B cell (primary cell): ENCODE data around the gene SLC6A6. TPM values are rescaled to one million over a fixed set of nuclear protein-coding genes. Genes with fewer than 3 reads are reported as not detected.

Experiments
- ATAC-seq: fragments of 200-7000 bp; cut with Tn5 transposase; one replicate; pipeline ENCODE4 v1.10.0; 2021; ENCODE audit warnings: low read depth, mild to moderate bottlenecking, moderate number of reproducible peaks, moderate library complexity
- CTCF ChIA-PET: fragments of 350-600 bp; sonication (Branson Sonifier 250); formaldehyde crosslinking; loops from one replicate; lab custom pipeline; 2021; ENCODE audit warnings: antibody characterized with exemption, inconsistent platforms; lab: Charles Lee
- POLR2A ChIA-PET: fragments of 350-600 bp; sonication (Branson Sonifier 250); formaldehyde crosslinking; loops from one replicate; lab custom pipeline; 2021; ENCODE audit warnings: antibody characterized with exemption; lab: Charles Lee
- DNase-seq: peaks from one replicate; pipeline ENCODE4 v3.0.0; 2013
- H2AFZ ChIP-seq: 2 replicates; pipeline ENCODE4 v1.6.1; 2012; ENCODE audit warnings: mild to moderate bottlenecking, low read depth, low read length; ENCODE audit not compliant: insufficient read depth, poor library complexity, severe bottlenecking
- H3K27ac ChIP-seq, 2 donors: 1 replicate in 1 of 2; 2 replicates in 1 of 2; pipeline ENCODE4 v1.5.1; 2012 to 2013; ENCODE audit warnings: low read length in 2 of 2, mild to moderate bottlenecking in 2 of 2, moderate library complexity in 1 of 2
- H3K27me3 ChIP-seq, 4 experiments: fragments of 200-600 bp in 1 of 4; sonication (generic) in 1 of 4; replicated peaks in 1 of 4; 1 replicate in 2 of 4; 2 replicates in 2 of 4; pipeline versions ENCODE4 v1.6.1 to v1.7.0; 2013 to 2016; ENCODE audit warnings: low read length in 3 of 4, mild to moderate bottlenecking in 2 of 4, mixed read lengths in 1 of 4, moderate library complexity in 1 of 4; ENCODE audit not compliant: insufficient read depth in 4 of 4, control insufficient read depth in 3 of 4; ENCODE audit errors: control extremely low read depth in 1 of 4
- H3K36me3 ChIP-seq, 2 experiments: replicated peaks in 1 of 2; 1 replicate in 1 of 2; 2 replicates in 1 of 2; pipeline versions ENCODE4 v1.6.1 to v1.7.1; 2013; ENCODE audit warnings: low read length in 1 of 2; ENCODE audit not compliant: insufficient read depth in 2 of 2, control insufficient read depth in 1 of 2; ENCODE audit errors: control extremely low read depth in 1 of 2, extremely low read depth in 1 of 2
- H3K4me1 ChIP-seq, 2 donors: fragments of 200-600 bp in 1 of 2; sonication (generic) in 1 of 2; 1 replicate in 1 of 2; 2 replicates in 1 of 2; pipeline versions ENCODE4 v1.5.1 to v1.6.1; 2013 to 2017; ENCODE audit warnings: low read length in 2 of 2; ENCODE audit not compliant: control insufficient read depth in 2 of 2, insufficient read depth in 2 of 2
- H3K4me2 ChIP-seq: replicated peaks from 2 replicates; pipeline ENCODE3; 2012; ENCODE audit warnings: mild to moderate bottlenecking, low read depth, low read length; ENCODE audit not compliant: poor library complexity, severe bottlenecking
- H3K4me3 ChIP-seq, 5 experiments: fragments of 200-600 bp in 1 of 5; sonication (generic) in 1 of 5; 1 replicate in 3 of 5; 2 replicates in 2 of 5; pipeline versions ENCODE4 v1.5.1 to v1.7.0; 2011 to 2016; ENCODE audit warnings: low read length in 4 of 5, mild to moderate bottlenecking in 4 of 5, low read depth in 2 of 5, control low read depth in 1 of 5, moderate library complexity in 1 of 5; ENCODE audit not compliant: insufficient read depth in 1 of 5; ENCODE audit errors: control extremely low read depth in 1 of 5, extremely low read depth in 1 of 5
- H3K79me2 ChIP-seq: fragments of 200-600 bp; sonication (generic); one replicate; pipeline ENCODE4 v1.6.0; 2016; ENCODE audit warnings: low read length; ENCODE audit not compliant: control insufficient read depth, insufficient read depth
- H3K9ac ChIP-seq: fragments of 200-600 bp; sonication (generic); 2 replicates; pipeline ENCODE4 v1.6.1; 2017; ENCODE audit warnings: mild to moderate bottlenecking, low read length, moderate library complexity
- H3K9me3 ChIP-seq, 3 donors: one replicate each; pipeline versions ENCODE4 v1.6.1 to v1.7.1; 2013; ENCODE audit warnings: low read length in 2 of 3; ENCODE audit not compliant: control insufficient read depth in 2 of 3, insufficient read depth in 1 of 3; ENCODE audit errors: control extremely low read depth in 1 of 3
- H4K20me1 ChIP-seq: 2 replicates; pipeline ENCODE4 v1.6.0; 2012; ENCODE audit warnings: mild to moderate bottlenecking, low read length; ENCODE audit not compliant: insufficient read depth, control insufficient read depth, poor library complexity, severe bottlenecking
- H3K27ac Mint-ChIP-seq: one replicate; pipeline ENCODE4 v1.8.0; 2021; ENCODE audit warnings: mixed read lengths
- H3K27me3 Mint-ChIP-seq: one replicate; pipeline ENCODE4 v1.8.0; 2021; ENCODE audit warnings: mixed read lengths
- H3K4me1 Mint-ChIP-seq: one replicate; pipeline ENCODE4 v1.8.0; 2021; ENCODE audit warnings: mixed read lengths
- H3K4me3 Mint-ChIP-seq: one replicate; pipeline ENCODE4 v1.8.0; 2021; ENCODE audit warnings: mixed read lengths
- H3K9me3 Mint-ChIP-seq: one replicate; pipeline ENCODE4 v1.8.0; 2022; ENCODE audit warnings: mixed read lengths; ENCODE audit not compliant: insufficient read depth
- CTCF ChIP-seq: fragments of 200-600 bp; IDR thresholded peaks from one replicate; pipeline ENCODE4 v1.8.0; 2022; ENCODE audit warnings: antibody characterized with exemption, mild to moderate bottlenecking
- EZH2 ChIP-seq: IDR thresholded peaks from 2 replicates; pipeline ENCODE4 v1.6.1; 2012; ENCODE audit warnings: borderline replicate concordance, low read depth, mild to moderate bottlenecking, moderate library complexity, low read length; ENCODE audit not compliant: insufficient read depth, poor library complexity, severe bottlenecking
- WGBS: methylation state at CpG from one replicate; pipeline ENCODE4 v1.1.5; 2013; ENCODE audit warnings: missing lambda C conversion rate; ENCODE audit not compliant: insufficient coverage; 5-methylcytosine and 5-hydroxymethylcytosine counted together
- intact Hi-C: fragments of 100-400 bp; cut with micrococcal nuclease; formaldehyde crosslinking; loops from one replicate; pipeline ENCODE4 v1.10.0; 2022
- polyA plus RNA-seq: library from polyadenylated mRNA; depleted of rRNA; stranded (reverse); fragments of >200 nt; gene quantifications from 2 replicates; pipeline ENCODE4 v1.2.3, GENCODE V29; 2012
- total RNA-seq, 2 donors: library from RNA; stranded (reverse); fragments of 120-200 nt in 1 of 2; gene quantifications; 1 replicate in 1 of 2; 2 replicates in 1 of 2; pipeline versions ENCODE4 v1.2.3 to v1.2.4, GENCODE V29; 2013 to 2022

SLC6A6 gene
- total and polyA plus RNA-seq, 2 donors (not counting 1 experiment from before 2014, with no cell fraction given): 34.2 to 48.7 TPM

GRCh38 chr3:14494279-14494972 is 92.0 kb downstream of the SLC6A6 start:
- no peaks in the 10 kb centered on the region for H4K20me1 ChIP-seq
- CTCF ChIA-PET: no interaction called here
- no peak overlapping the region for H3K27ac ChIP-seq
- no peak overlapping the region for H2AFZ ChIP-seq
- intact Hi-C loops: no loop called here
- H3K27me3 ChIP-seq: no peaks in the 10 kb centered on the region
- no peak overlapping the region for H3K9ac ChIP-seq
- no peaks in the 10 kb centered on the region for H3K9me3 Mint-ChIP-seq
- H3K79me2 ChIP-seq: no peaks in the 10 kb centered on the region
- TF ChIP-seq CTCF: no peak
- no peak for TF ChIP-seq EZH2
- DNase-seq (no peak), ATAC-seq (no peak)
- 96% methylated on average over 14 of the region's 17 CpGs for WGBS
- no peak overlapping the region for H3K4me3 ChIP-seq
- no peak overlapping the region for H3K27ac Mint-ChIP-seq
- no peaks in the 10 kb centered on the region for H3K9me3 ChIP-seq
- peaks cover 0 to 4% of the 10 kb centered on the region in 2 experiments for H3K36me3 ChIP-seq
- POLR2A ChIA-PET: no interaction called here
- H3K27me3 Mint-ChIP-seq: peaks cover 7% of the 10 kb centered on the region
- no peak overlapping the region for H3K4me3 Mint-ChIP-seq
- no peaks in the 10 kb centered on the region for H3K4me1 Mint-ChIP-seq
- H3K4me1 ChIP-seq: no peaks in the 10 kb centered on the region
- no peak overlapping the region for H3K4me2 ChIP-seq

- Histone ChIP-seq H3K4me1 (no peaks in the 10 kb centered on the region), H4K20me1 (no peaks in the 10 kb centered on the region), H2AFZ (no peak overlapping the region), H3K27ac (no peak overlapping the region), H3K9ac (no peak overlapping the region), H3K9me3 (no peaks in the 10 kb centered on the region), H3K36me3 (no peaks in the 10 kb centered on the region), H3K4me2 (no peak overlapping the region), H3K4me3 (no peak overlapping the region), H3K27me3 (no peaks in the 10 kb centered on the region), H3K79me2 (no peaks in the 10 kb centered on the region)
- Mint-ChIP-seq H3K9me3 (no peaks in the 10 kb centered on the region), H3K4me3 (no peak overlapping the region), H3K27me3 (peaks cover 7% of the 10 kb centered on the region), H3K27ac (no peak overlapping the region), H3K4me1 (no peaks in the 10 kb centered on the region)
- no peak for ATAC-seq
- DNase-seq: no peak
- POLR2A ChIA-PET: no interaction called here
- intact Hi-C loops: no loop called here
- TF ChIP-seq EZH2: no peak
- no peak for TF ChIP-seq CTCF
- WGBS: 91% methylated on average over 5 of the region's 5 CpGs
- CTCF ChIA-PET: interaction anchor here (0.8 kb wide), 1 partner anchor 10 kb away, joined by 3 read pairs; no protein-coding TSS in a partner anchor
Measured at GRCh38 chr3:14494973-14495300, 92.5 kb downstream of the SLC6A6 start.
